ENCODE measurements around the gene CHST8.

DNA sequence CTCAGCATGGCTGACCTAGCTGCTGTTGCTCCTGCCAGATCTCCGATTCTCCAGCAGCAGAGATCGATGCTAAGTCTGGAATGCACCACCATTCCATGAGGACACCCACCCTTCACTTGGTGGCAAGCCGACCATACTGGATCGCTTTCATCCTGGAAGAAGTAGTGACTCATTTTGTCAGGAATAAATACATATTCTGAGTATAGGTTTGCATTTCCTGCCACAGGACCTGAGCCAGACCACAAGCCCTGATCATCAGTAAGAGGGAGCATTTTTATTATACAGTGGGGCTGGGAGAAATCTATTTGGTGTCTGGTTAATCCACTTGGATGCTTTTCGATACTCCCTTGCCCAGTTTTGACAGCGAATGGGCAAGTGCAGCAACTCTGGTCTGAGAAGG, 164.0 kb downstream of the CHST8 start:
- TF ChIP-seq FOXM1 (IDR thresholded peaks at IDR 0.05; ENCODE audit: borderline replicate concordance) (no peak), L3MBTL2 (conservative IDR thresholded peaks at IDR 0.05) (no peak), SUZ12 (IDR thresholded peaks at IDR 0.05) (no peak), FOXK2 (IDR thresholded peaks at IDR 0.05) (no peak)
